Central memory CD4-positive, alpha-beta T cell (primary cell): Measurements from ENCODE around the gene LRIT2.
"Not testable (repeated sequence)": the region's sequence is repeated elsewhere in the genome, so short reads cannot be mapped to it uniquely, and the experiment has no call there.

Experiments
- DNase-seq: peaks from one replicate; pipeline ENCODE4 v3.0.0; 2022

LRIT2 gene

DNA sequence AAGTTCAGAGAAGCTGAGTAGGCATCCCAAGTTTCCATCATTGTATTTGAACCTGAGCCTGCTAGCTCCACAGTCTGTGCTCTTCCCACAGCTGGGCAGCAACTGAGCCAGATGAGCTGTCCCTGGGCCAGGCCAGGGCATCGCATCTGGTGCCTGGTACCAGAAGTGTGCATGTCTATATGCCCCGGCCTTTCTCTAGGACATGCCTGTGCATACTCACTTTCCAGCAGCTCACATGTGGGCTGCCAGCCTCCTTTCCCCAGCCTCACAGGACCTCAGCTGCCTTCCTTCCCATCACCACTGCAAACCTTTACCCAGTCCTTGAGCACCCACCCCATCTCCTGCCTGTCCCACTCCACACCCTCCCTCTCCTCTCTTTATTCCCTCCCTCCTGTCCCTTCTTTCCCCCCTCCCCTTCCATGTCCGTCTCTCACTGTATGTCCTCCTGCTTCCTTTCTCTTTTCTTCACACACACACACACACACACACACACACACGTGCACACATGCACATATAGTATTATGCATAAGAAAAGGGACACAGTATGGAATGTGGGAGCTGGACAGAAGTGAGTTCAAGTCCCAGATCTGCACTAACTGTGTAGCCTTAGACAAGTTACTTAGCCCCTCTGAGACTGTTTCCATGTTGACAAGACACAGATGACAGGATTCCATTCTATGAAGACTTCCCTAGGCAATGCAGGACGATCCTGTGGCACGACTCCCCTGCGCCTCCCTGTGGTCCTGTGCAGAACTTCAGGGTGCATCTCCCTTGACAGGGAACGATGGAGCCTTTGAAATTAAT lies 20.1 kb downstream of the LRIT2 start:
- DNase-seq, result peak; percentile 19

DNA sequence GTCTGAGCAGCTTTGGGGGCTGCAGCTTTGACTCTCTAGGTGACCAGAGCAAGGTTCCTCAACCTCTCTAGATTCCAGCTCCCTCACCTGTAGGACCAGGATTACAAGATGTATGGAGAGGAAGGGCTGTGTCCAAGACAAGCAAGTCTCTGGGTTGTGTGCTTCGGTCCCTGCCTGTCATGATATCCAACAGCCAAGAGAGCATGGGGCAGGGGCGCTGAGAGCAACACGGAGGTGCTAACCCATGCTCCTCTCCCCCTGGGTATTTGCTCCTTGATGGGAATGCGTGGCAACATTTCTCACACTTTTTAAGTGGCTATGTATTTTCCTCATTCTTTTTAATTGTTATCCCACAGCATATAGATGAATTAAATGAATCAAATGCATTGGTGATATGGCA lies 20.7 kb downstream of the LRIT2 start:
- DNase-seq, result no peak

DNA sequence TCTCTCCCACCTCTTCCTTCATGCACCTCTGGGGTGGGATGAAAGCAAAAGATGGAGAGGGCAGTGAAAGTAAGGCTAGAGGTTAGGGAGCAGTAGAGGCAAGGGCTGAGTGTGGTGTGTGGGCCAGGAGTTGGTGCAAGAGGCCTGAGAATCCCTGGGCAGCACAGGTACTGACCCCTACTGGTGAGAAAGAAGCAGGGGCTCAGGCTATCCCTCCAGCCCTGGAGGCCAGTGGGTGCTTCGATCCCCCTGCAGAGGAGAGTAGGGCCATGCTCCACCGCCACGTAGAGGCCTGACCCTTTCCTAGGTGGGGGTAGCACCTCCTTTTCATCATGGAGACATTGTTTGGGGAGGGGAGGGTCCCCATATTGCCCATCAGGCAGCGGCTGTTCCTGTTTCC lies 21.2 kb downstream of the LRIT2 start:
- DNase-seq, result no peak

DNA sequence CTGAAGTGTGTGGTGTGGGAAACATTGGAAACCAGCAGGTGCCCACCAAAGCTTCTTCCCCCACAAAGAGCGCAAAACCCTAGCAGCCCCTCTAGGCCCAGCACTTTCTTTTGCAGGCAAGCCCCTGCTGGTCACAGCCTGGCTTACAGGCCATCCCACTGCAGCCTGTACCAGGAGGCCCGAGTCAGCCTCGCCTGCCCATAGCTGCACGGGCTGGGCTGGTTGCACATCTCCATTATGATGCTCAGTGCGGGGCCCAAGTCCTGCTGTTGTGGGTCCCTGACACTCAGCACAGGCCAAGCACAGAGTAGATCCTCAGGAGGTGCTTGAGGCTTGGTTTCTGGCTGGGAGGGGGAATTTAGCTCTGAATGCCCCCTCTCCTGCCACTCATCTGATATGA lies 23.0 kb downstream of the LRIT2 start:
- DNase-seq, result no peak

GRCh38 chr10:84201682-84202081 lies 23.7 kb downstream of the LRIT2 start:
- no peak for DNase-seq

GRCh38 chr10:84201244-84201606 lies 24.1 kb downstream of the LRIT2 start:
- DNase-seq, result no peak

- DNase-seq, result no peak
Measured at GRCh38 chr10:84200537-84201243, 24.7 kb downstream of the LRIT2 start.

DNA sequence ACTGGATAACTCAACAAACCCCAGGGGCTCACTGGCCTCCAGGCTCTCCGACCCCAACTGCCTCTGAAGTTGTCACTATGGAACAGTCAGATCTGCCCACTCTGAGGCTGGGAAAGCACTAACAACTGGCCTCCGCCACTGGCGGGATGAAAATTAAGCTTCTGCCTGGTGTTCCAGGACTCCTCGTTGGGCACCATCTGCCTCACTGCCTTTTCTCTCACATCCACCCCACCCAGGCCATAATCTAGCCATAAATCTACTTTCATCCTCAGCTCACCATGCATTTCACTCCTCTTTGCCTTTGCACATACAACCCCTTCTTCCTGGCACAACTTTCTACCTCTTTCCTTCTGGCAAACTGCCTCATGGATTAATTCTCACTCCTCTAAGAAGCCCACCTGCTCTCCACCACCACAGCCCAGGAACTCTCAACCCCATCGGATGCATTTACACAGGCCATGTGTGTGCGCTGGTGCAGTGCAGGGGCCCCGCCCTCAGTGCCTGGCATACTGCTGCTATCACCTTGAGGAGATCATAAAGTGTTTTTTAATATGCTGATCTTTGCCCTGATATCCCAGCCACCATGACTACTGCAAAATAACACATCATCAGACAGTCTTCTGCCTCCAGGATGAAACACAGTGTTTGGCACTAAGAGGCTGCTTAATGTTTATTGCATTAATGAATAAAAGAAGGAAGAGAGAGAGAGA lies 27.0 kb downstream of the LRIT2 start:
- DNase-seq, result no peak

GRCh38 chr10:84197643-84198042 lies 27.7 kb downstream of the LRIT2 start:
- no peak for DNase-seq

DNA sequence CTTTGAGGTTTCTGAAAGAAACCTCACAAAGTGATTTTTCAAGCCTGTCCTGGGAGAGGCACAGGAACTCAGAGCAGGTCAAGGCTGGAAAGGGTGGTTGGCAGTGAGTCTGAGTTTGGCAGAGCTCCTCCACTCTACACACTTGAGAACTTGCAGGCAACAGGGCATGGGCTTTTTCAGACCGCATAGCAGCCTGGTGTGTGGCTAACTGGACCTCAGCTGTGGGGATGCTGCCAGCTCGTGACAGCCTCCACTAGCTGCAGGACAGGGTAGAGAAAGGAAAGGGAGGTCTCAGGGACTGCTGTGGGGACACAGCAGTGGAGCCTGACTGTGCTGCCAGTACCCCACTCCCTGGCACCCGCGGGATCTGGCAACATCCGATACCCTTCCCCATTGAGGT lies 28.4 kb downstream of the LRIT2 start:
- DNase-seq, result no peak

- no peak for DNase-seq
Measured at GRCh38 chr10:84196083-84196482, 29.3 kb downstream of the LRIT2 start.

GRCh38 chr10:84195044-84195830 lies 30.1 kb downstream of the LRIT2 start:
- DNase-seq, result no peak

GRCh38 chr10:84194424-84195043 lies 30.8 kb downstream of the LRIT2 start, which contains the start of gene CDHR1:
CDHR1 (plus strand) TSS chr10:84194537; CDS start chr10:84194761, 224 bp downstream.
- no peak for DNase-seq

GRCh38 chr10:84193846-84194423 lies 31.4 kb downstream of the LRIT2 start:
- no peak for DNase-seq

DNA sequence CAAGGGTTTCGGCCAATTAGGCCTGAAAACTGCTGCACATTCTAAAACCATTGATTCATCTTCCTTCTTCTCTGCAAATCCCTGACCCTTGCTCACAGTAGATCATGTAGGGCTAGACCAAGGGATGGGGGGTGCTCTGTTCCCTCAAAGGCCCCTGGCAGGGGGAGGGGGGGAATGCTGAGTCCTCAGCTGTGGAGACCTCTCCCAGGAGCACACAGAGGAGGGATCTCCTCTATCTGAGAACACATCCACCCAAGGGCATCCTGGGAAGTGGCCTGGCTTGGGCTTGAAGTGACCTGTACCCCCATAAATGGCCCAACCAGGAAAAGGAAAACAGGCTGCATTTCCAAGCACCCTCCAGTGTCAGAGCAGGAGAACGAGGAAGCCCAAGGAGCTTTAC lies 32.0 kb downstream of the LRIT2 start:
- DNase-seq, result no peak

- DNase-seq, result no peak
Measured at GRCh38 chr10:84191106-84191505, 34.2 kb downstream of the LRIT2 start.

DNA sequence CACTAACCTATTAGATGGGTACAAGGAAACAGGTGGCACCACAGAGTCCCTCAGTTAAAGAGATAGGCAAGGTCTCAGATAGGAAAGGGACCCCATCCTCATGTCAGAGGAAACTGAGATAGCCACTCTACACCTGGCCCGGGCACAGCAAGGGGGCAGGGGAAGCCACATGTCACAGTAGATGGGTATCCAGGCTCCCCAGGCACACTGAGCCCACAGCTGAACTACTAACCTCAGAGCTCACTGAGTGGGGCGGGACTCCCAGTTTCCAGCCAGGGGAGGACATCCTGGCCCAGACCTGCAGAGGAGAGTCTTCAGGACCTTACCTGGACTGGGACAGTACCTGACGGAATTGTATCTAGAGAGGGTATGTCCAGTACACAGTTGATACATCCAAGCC lies 34.7 kb downstream of the LRIT2 start:
- no peak for DNase-seq

DNA sequence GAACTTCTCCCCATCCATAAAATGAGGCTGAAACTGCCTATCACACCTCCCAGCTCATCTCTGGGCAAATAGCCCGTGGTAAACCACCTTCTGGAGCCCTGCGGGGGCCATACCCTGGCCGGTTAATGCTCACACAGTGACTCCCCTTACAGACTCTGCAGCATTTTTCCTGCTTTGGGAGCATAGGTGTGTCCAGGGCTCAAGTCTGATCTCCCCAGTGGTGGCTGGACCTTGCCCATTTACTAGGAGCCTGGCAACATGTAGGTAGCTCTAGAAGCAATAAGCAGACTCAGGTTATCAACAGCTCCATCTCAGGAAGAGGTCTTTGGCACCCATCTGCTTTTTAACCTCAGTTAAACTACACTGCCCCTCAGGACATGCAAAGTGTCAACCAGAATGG lies 36.5 kb downstream of the LRIT2 start:
- DNase-seq, result no peak

DNA sequence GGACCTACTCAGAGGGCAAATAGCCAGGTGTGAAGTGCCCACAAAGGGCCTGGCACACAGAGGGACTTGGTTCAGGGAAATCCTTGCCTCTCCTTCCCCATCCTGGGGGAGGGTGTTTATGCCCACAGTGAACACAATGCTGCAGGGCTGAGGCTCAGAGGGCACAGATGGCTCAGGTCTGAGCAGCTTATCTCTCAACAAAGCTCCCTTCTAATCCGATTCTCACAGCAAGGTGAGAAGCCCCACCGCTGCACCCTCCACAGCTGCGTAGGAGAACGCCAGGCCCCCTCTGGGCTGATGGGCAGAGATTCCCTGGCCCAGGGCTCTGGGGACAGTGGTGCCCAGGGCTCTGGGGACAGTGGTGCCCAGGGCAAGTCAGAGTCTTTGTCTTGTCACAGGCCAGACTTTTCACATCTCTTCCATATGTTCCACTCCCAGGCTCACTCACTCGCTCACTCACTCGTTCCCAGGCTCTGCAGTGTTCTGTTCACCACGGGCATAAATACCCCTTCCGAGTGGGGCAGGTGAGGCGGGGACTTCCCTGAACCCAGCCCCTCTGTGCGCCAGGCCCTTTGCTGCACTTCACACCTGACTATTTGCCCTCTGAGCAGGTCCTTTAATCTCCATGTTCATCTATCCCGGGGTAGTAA lies 39.7 kb downstream of the LRIT2 start:
- no peak for DNase-seq

DNA sequence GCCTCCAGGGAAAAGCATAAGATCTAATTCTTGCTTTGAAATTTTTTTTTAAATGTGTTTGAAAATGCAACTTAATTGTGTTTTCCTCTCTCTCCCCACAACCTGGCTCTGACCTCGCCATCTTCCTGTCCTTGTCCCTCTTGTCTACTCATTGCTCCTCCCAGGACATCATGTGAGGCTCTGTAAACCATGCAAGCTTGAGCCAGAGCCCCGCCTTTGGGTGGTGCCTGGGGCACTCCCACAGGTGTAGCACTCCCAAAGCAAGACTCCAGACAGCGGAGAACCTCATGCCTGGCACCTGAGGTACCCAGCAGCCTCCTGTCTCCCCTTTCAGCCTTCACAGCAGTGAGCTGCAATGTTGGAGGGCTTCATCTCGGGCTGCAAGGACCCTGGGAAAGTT lies 40.8 kb downstream of the LRIT2 start:
- no peak for DNase-seq

GRCh38 chr10:84181631-84182030 lies 43.7 kb downstream of the LRIT2 start:
- DNase-seq, result no peak

GRCh38 chr10:84180386-84180785 lies 45.0 kb downstream of the LRIT2 start:
- DNase-seq, result not testable (repeated sequence)
